A673 (cell line): Measurements from ENCODE around the gene PDLIM3.

Source experiments
- CTCF ChIP-seq: fragments of 300-800, 200-600 bp; sonication (generic); conservative IDR thresholded peaks from 2 replicates; pipeline ENCODE4 v1.5.1; 2017; ENCODE audit warnings: low read depth, mild to moderate bottlenecking, antibody characterized with exemption, low read length, moderate library complexity, mixed read lengths
- EZH2 ChIP-seq: fragments of 200-600 bp; sonication (generic); IDR thresholded peaks from 2 replicates; pipeline ENCODE4 v1.6.1; 2017; ENCODE audit warnings: borderline replicate concordance, low read depth, mild to moderate bottlenecking, mixed read lengths, antibody characterized with exemption, low read length; ENCODE audit not compliant: poor library complexity, severe bottlenecking

DNA sequence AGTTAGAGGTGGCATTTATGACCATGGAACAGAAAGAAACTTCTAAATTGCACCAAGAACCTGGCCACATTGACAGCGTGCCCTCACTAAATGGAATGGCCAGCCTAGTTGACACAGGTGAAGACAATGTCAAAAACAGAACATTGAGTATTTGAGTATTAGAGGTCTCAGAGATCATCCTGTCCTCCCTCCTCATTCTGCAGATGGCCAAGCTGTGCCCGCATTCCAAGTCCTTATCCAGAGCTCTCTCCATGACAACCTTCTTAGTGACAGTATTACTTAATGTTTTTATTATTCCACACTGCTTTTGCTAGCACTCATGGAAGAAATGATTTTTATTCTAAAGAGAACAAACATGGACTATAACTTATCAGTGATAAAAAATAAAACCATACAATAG lies 53.9 kb downstream of the PDLIM3 start:
- no peak for TF ChIP-seq CTCF
- TF ChIP-seq EZH2, result no peak
